CD4-positive, alpha-beta T cell treated with Interleukin-15 for 4 hours (primary cell): Measurements from ENCODE around the gene DPEP3.
"Not testable (repeated sequence)": the region's sequence is repeated elsewhere in the genome, so short reads cannot be mapped to it uniquely, and the experiment has no call there.

ENCODE experiments used
- DNase-seq: peaks from one replicate; pipeline ENCODE4 v3.0.0-alpha.2; 2020; ENCODE audit warnings: low spot score

The DPEP3 gene

DNA sequence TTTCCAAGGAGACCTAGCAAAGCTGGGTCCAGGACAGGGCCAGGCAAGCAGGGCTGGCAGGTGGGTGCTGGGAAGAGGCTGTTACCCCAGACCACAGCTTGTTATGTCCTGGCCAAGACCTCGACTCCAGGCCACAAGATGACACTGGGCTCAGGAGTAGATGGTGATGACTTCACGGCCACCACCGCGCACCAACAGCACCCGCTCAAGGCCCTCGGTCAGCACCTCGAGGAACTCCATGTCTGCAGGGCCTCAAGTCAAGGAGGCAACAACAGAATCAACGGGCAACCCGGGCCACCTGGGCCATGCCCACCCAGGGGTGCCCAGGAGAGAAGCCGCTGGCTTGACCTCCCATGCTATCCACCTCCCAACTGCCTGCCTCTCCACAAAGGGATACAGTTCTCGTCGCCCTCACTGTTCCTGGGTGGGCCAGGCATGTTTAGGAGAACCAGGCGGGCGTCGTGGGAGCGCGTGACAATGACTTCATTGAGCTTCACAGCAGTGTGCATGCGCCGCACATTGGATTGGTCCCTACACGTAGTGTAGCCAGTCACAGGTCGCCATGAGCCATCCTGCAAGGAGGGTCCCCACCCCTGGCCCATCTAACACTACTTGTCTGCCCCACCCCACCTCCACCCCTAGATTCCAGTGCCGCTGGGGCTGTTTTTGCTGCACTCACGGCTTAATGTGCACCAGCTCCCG, 35.5 kb downstream of the DPEP3 start:
- no peak for DNase-seq

DNA sequence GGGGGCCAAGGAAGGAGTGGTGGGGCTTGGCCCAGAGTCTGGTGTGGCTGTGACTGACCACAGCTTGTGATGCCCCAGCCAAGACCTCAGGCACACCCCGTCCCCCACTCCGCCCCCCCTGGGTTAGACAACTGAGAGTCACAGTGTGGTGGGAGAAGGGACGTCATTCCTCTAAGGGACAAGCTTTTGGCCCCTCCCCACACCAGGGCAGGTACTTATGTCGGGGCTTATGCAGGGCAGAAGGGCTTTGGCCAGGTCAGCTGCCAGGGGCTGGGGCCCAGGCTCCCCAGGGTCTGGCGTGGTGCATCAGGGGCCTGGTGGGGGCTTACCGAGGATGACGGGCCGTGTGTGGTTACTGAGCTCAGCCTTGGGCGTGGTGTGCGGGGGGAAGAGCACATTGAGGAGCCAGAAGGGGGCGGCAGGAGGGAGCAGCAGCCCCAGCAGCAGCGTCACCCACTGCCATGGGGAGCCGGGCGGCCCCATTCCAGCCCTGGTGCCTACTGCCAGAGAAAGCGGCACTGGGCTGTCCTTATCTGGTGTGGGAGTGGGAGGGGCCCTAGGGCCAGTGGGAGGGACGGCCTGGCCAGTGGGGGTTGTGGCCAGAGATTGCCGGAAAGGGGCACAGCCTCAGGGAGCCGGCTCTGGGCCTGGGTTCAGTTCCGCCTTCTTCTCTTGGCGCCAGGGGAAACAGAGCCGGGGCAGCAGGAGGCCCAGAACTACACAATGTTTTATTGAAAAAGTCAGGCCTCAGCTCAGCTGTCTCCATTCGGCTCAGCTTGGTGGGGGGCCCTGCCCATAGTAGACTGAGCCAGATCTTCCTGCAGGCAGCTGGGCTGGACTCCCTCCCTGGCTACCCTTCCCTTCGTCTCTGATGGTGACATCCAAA, 36.4 kb downstream of the DPEP3 start, which contains the start of gene LCAT:
LCAT (minus strand) TSS at position 502 of the 886 bp plus-strand sequence; CDS start at position 483, 19 bp downstream.
- no peak for DNase-seq

DNA sequence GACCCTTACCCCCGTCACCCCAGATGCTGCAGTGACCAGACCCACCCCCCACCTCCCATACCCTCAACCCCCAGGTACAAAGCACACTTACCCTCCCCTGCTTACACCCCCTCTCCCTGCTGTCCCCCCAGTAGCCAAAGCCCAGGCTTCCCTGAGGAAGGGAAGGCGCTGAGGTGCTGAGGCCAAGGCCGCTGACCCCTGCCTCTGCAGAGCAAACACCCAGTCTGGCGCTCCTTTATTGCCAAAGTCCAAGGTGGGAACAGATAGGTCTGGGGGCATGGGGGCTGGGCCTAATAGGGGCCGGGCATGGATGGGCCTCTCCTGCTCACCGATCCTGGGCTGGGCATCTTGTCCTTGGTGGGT, 37.1 kb downstream of the DPEP3 start:
- no peak for DNase-seq

DNA sequence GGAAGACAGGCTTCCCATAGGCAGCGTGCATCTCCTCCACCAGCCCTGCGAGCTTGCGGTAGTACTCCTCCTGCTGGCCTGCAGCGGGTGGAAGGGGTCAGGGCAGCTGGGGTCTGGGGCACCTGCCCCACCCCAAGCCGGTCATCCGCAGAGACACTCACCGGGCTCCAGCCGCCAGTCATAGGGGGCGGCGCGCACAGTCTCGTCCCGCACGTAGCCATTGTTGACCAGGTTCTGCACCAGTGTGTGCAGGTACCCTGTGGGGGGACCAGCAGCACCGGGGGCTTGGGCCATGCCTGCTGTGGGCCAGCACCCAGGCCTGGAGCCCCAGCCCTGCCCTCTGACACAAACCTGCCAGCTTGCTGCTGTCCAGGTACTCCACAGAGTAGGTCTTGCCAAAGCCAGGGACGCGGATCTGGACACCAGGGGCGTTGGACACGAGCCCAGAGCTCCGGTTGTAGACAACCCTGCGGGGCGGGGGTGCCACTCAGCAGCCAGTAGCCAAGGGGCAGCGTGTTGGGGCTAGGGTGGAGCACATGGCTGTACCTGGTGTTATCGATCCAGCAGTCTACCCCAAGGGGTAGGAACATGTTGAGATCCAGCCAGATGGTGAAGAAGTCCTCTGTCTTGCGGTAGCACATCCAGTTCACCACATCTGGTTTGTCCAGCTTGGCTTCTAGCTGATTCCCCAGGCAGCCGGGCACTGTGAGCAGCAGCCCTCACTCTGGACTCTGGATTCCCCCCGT, 37.6 kb downstream of the DPEP3 start:
- DNase-seq: no peak

DNA sequence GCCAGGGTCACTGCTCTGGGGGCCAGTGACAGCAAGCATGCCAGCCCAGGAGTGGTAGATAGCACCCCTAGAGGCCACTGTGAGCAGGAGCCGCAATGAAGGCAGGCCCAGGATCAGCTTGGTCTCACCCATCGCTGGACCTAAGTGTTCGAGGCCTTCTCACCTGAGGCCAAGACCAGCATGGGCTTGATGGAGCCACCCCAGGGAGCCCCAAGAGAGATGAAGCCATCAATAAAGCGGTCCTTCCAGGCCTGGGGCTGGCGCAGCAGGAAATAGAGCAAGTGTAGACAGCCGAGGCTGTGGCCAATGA, 38.1 kb downstream of the DPEP3 start:
- peak; percentile 30 for DNase-seq

DNA sequence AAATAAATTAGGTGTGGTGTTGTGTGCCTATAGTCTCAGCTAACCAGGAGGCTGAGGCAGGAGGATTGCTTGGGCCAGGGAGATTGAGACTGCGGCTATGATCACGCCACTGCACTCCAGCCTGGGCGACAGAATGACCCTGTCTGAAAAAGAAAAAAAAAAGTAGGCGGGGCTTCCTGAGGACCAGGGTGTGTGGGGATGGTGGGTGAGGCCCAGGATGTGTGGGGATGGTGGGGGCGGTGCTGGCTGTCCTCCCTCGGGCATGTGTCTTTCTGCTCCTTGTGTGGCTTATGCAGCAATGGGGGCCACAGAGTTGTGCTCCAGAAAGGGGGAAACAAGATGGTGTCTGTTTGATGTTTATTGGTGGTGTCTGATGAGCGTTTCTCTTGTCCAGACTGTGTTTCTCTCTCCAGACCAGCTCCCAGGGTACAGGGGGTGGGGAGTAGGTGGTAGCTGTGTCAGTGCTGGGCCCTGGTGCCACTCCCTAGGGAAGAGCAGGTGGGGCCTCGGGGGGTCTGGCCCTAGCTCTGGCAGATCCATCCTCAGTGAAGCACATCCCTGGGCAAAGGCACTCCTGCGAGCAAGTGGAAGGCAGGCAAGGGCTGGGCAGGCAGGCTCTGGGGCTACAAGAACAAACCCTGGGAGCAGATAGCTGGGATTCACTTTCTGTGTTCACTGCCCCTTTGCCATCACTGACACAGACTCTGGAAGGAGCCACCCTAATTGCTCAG, 38.7 kb downstream of the DPEP3 start:
- DNase-seq: no peak

DNA sequence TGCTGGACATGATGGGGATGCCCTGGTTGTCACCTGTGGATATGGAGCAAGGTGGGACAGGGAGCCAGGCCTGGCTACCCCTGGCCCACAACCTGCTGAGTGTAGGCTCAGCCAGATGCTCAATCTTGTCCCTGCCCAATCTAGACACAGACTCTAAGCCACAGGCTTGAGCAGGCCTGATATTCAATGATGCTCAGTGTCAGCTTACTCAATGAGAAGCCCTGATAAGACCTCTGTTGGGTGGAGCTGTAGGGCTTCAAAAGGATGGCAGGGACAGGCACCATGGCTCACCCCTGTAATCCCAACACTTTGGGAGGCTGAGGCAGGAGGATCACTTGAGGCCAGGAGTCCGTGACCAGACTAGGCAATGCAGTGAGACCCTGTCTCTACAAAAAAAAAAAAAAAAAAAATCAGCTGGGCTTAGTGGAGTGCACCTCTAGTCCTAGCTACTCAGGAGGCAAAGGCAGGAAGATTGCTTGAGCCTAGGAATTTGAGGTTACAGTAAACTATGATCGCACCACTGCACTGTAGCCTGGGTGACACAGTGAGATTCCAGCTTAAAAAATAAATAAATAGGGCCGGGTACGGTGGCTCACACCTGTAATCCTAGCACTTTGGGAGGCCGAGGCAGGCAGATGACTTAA, 39.7 kb downstream of the DPEP3 start:
- DNase-seq: no peak

DNA sequence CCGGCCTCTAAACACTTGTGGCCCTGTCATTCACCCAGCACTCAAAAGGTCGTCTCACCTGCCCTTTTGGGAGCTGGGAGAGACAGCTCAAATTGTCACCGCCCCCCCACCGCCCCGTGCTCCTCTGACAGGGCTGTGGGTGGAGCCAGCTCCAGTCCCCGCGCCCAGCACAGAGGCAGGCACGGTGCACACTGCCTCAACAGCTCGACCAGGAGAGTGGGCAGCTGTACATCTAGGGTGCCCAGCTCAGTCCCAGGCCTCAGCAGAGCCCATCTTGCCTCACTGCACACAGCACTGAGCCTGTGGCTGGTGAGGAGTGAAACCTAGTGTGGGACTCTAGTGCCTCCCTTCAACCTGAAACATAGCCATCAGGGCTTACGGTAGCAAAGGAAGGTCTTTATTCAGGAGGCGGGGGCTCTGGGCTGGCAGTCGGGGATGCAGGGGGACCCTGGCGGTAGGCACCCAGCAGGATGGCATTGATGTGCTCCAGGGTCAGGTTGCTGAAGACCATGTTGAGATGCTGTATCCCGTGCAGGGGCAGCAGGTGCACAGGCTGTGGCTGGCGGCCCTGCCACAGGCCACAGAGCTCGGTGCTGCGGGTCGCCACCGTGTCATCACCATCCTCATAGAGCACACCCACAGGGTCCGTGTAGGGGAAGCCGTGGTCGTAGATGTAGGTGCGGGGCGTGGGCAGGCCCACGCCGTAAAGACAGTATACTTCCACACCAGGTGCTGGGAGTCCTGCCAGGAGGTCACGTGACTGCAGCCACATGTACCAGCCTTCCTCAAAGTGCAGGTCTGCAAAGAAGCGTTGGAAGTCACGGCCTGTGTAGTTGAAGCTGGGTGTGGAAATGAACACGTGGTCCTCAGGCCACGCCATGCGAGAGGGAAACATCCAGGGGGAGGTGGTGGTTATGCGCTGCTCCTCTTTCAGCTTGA, 40.5 kb downstream of the DPEP3 start:
- DNase-seq: peak; percentile 24

DNA sequence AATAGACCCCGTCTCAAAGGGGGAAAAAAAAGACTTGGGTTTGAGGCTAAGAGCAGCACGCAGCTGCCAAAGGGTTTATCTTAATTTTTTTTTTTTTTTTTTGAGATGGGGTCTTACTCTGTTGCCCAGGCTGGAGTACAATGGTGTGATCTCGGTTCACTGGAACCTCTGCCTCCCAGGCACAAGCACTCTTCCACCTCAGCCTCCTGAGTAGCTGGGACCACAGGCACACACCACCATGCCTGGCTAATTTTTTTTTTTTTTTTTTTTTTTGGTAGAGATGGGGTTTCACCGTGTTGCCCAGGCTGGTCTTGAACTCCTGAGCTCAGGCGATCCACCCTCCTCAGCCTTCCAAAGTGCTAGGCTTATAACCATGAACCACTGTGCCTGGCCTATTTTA, 42.6 kb downstream of the DPEP3 start:
- not testable (repeated sequence) for DNase-seq

DNA sequence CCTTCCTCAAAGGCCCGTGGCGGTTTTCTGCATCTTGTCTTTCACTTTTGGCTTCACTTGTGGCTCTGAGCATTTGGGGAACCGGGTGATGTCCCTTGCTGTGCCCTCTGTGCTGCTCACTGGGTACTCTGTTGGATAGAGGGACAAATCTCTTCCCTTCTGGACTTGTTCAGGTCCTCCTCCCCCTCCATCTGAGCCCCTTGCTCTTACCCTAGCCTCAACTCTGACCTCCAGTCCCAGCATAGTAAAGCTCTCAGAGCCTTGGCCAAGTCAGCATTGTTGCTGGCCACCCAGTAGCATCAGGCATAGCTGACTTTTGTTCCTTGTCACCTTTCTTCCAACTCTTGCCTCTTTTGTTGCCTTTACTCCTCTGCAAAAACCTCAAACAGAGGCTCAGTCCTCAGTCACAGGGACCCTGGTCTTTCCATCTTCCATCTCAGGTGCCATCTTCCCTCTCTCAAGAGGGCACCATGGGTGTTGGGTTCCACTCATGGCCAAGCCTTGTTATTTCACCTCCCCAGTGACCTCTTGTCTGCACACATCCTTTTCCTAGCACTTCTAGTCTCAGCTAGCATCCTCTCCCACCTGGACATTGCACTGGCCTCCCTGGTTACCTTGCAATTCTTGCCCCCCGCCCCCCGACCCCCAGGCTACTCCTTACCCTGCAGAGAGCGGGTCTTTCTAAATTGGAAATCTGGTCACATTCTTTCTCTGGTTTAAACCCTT, 43.3 kb downstream of the DPEP3 start:
- DNase-seq: peak; percentile 81

DNA sequence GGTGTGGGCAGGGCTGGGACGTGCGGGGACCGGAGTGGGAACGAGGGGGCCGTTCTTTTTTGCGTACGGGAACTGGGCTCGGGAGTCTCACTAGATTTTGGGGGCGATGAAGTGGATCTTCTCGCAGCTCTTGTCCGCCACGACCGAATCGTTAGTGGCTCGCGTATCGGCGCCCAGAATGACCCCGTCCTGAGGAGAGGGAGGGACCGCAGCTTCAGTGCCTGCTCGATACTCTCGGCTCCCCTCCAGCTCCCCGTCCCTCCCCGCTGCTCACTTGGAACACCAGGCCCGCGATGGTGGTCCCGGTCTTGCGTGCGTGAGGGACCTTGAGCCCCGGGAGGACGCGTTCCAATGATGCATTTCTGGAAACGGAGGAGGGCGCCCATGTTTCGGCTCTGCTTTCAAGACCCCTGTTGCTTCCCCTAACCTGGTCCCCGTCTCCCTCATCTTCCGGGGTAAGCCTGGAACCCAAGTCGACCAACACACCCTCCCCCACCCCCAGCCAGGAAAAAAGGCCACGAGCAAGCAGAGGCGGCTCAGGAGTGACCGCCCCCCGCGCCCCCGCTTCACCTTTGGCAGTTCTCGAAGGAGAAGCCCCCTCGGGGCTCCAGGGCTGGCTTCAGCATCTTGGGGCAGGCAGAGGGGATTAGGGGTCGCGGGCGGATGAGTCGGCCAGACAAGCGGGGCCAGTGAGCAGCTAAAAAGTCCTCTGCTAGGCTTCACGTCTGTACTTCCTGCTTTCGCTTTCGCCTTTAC, 44.0 kb downstream of the DPEP3 start, which contains the start of gene PSMB10:
PSMB10 (minus strand) TSS at position 727 of the 756 bp plus-strand sequence; CDS start at position 626, 101 bp downstream.
- DNase-seq: peak; percentile 30

DNA sequence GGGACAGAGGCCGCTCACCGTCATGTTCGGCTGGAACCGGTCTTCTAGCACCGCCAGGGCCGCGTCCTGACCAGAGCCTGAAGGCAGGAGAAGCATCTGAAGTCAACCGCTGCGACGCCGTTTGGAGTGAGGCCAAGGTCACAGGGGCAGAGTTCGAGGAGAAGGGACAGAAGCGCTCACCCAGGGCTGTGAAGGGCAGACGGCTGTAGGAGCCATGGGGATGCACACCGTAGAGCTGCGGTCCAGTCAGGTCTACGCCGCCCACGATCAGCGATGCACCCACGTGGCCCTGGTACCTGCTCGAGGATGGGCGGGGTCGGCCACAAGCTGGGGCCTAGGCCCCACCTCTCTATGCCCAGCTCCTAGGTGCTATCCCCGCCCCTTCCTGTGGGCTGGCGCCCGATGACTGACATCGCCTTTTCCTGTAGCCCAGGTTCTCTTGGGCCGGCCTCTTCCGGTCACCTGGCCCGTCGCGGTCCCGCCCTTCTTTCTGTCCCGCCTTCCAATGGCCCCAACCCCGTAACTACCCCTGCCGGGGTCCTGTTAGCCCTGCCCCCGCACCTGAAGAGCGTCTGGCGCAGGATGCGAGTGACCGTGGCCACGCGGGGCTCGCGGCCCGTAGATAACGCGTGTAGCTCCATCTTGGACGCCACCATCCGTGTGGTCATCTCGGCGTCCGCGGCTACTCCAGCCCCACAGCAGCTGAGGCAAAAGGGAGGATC, 44.7 kb downstream of the DPEP3 start:
- peak; percentile 96 for DNase-seq

DNA sequence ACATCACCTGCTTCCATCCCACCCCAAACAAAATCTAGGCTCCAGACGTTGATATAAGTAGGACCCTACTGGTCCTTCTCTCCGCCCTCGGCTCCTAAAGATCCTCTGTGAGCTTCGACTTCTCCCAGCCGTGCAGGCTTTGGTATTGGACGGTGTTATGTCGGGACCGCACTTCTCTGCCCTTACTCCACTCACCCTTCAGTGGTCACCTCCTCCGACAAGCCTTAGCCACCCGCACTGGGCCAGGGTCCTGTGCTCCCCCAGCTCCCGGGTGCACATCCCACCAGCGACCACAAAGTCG, 45.2 kb downstream of the DPEP3 start:
- DNase-seq: no peak

DNA sequence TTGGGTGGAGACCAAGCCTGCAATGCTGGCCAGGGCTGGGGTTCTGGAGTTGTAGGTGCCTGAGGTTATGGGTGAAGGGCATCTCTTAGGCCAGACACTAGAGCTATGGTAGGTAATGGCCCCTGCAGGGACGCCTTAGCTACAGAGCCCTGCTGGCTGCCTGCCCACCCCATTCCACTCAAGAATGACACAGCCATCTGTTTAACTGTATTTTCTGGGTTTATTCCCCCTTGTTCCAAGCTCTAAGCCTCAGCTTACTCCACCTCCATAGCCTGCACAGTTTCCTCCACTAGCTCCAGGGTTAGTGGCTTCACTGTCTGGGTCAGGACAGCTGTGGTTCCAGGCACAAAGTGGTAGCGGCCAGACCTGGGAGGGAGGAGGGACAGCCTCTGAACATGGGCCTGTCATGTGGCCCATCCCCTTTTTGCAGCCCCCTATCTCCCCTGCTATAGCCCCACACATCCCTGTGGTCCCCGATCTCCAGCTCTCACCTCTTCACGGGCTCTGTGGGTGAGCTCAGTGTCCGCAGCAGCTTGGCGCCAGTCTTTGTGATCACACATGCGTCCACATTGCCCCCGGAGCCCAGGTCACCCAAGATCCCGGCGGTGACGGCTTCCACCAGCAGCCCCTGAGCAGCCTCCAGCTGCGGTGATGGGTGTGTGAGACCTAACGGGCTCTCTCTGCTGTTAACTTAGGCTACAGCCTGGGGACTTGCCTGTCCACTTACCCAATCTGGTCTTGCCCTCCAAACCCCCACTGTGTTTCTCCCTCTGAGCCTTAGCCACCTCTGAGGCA, 45.8 kb downstream of the DPEP3 start:
- no peak for DNase-seq

DNA sequence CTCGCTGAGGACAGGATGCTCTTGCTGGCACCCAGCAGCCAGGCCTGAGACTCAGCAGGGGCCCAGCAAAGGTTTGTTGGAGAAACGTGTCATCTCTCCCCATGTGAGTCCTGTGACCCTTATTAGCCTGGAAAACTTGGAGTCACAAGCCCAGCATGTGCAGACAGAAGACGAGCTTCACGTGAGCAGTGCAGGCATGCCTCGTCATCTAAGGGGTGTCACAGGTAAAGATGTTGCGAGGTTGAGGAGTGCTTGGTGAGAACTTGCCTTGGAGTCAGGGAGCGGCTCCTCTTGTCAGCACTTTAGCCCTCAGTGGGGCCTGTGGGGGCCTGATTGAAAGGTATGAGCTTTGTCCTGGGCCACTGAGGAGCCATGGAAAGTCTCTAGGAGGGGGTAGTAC, 46.5 kb downstream of the DPEP3 start:
- no peak for DNase-seq

DNA sequence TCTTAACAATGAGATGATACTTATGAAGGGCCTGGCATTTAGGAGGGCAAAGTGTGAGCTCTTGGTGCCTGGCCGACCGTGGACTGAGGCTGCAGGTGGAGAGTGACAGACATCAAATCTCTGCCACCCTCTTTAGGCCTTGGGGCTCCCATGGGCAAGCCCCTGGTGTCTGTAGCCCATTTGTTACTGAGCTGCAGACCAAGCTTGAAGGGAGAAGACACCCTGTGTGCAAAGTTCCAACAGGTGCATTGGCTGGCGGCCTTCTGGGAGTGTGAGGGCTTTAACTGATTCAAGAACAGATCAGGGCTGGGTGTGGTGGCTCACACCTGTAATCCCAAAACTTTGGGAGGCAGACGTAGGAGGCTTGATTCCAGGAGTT, 47.8 kb downstream of the DPEP3 start:
- DNase-seq: no peak

DNA sequence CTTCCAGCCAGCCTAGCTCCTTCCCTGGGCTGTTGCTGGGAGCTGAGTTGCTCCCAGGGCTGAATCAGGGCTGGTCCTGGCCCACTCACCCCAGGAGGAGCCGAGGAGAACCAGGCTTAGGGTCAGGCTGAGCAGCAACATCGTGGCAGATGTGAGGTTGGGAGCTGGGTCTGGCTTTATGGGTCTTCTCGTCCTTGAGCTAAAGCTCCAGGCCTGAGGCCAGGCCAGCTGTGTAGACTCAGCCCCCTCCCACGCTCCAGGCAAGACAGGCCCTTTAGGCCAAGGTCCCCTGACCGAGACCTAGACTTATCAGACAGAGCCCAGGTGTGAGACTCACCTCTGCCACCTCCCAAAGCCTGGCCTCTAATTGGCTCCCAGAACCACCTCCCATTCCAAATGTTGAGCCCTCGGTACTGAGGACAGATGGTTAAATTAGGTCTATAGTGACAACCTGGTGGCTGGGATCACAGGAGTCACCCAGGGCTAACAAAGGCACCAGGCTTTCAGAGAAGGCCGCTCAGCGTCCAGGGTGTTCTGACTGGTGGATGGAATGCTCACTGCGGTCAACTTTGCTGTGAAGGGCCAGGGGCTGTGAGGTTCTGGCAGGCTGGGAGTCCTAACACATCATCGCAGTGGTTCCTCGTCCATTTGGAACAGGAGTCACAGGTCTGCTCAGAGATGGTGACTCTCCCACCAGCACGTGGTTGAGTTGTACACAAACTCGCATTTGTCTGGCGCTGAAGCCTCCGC, 48.4 kb downstream of the DPEP3 start, which contains the start of gene CTRL:
CTRL (minus strand) TSS at position 151 of the 750 bp plus-strand sequence; CDS start at position 141, 10 bp downstream.
- no peak for DNase-seq
